ENCODE measurements around the gene PRF1. TPM values are rescaled to one million over a fixed set of nuclear protein-coding genes. Genes with fewer than 3 reads are reported as not detected.

Gene PRF1
- total RNA-seq, 1 donor from 2014 or later: 4.3 TPM

- intact Hi-C loops (cut with DNase I): no loop called here
- DNase-seq (ENCODE audit: missing footprints): no peak
These were observed 50.0 kb downstream of the PRF1 start for GRCh38 chr10:70552586-70552985.

GRCh38 chr10:70551971-70552422, 50.5 kb downstream of the PRF1 start:
- peak; percentile 49 for ATAC-seq
- intact Hi-C loops (cut with DNase I): no loop called here
- DNase-seq (ENCODE audit: missing footprints): peak; percentile 37

More at GRCh38 chr10:70552586-70552985, 50.0 kb downstream of the PRF1 start:
- ATAC-seq: no peak

DNA sequence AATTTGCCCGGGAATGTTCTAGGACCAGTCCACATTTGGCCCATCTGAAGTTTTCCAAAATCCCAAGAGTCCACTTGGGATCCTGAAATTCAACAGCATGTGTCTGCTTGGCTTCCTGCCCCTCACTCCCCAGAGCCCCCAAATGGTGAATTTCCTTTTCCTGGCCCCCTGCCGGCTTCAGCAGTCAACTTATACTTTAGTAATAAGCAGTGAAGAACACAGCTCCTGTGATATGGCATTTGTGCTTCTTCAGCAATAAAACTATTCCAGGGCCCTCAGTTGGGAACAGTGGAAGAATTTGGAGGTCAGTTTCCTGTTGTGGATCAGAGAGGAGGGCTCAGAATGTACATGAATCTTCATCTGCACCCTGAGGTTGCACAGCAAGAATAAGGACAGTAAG, 51.1 kb downstream of the PRF1 start:
- intact Hi-C loops (cut with DNase I): no loop called here
- DNase-seq (ENCODE audit: missing footprints) (no peak), ATAC-seq (no peak)

- DNase-seq (ENCODE audit: missing footprints): no peak
- ATAC-seq: no peak
- intact Hi-C loops (cut with DNase I): loop anchor here (1.0 kb wide), 2 partner anchors 209 to 330 kb away; no protein-coding TSS in a partner anchor
These were observed 52.1 kb downstream of the PRF1 start for GRCh38 chr10:70550459-70550858.

GRCh38 chr10:70549962-70550458, 52.5 kb downstream of the PRF1 start:
- intact Hi-C loops (cut with DNase I): loop anchor here (1.0 kb wide), 2 partner anchors 209 to 330 kb away; no protein-coding TSS in a partner anchor
- ATAC-seq (peak; percentile 70), DNase-seq (ENCODE audit: missing footprints) (no peak)

DNA sequence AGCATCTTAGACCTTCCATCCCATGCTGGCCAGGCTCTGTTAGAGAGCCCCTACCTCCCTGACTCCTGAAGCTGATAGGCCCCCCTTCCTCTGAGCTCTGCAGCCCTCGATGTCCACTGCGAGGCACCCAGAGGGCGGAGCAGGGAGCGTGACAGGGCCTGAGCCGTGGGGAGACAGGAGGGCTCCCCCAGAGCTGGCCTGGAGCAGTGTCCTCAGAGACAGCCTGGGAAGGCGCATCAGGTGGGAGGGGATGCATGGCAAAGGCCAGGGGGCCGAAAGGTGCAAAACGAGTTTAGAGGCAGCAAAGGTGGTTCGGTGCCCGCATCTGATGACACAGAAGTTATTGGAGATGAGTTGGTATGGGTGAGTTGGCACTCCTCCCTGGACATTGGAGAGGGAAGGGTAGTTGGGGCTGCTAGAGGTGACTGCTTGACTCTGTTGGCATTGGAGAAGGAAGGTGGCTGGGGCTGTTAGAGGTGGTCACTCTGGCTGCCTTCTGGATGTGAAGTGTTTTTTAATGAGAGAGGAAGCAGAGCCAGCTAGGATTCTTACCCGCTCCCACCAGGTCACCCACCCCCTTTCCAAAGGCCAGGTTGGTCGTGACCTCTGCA, 53.1 kb downstream of the PRF1 start:
- DNase-seq (ENCODE audit: missing footprints): no peak
- ATAC-seq: no peak
- intact Hi-C loops (cut with DNase I): no loop called here

Other genes with a start within 250 kb of the PRF1 start
- gene LRRC20, start 220.1 kb downstream of the PRF1 start, total RNA-seq: 60.1 TPM
- 91.6 TPM for gene EIF4EBP2, start 198.6 kb downstream of the PRF1 start, total RNA-seq
- gene NODAL, start 161.1 kb downstream of the PRF1 start, total RNA-seq: not detected
- gene PALD1, start 124.0 kb downstream of the PRF1 start, total RNA-seq: 5.1 TPM
- gene ADAMTS14, start 69.8 kb upstream of the PRF1 start, total RNA-seq: 0.43 TPM
- gene TBATA, start 182.6 kb upstream of the PRF1 start, total RNA-seq: not detected
- gene SGPL1, start 213.2 kb upstream of the PRF1 start, total RNA-seq: 13.1 TPM

Data from Right ventricle myocardium inferior (tissue), 1 donor.